HG02798 (cell line): Measurements from ENCODE around the gene SPDYE16.
"Not testable (repeated sequence)": the region's sequence is repeated elsewhere in the genome, so short reads cannot be mapped to it uniquely, and the experiment has no call there.

Experiments
- ATAC-seq: cut with Tn5 transposase; IDR thresholded peaks from one replicate; pipeline ENCODE4 v1.9.1; 2021; ENCODE audit warnings: mild to moderate bottlenecking; ENCODE audit not compliant: unreplicated experiment, poor library complexity

Gene SPDYE16

GRCh38 chr7:76505168-76506080 lies 37.7 kb downstream of the SPDYE16 start:
- ATAC-seq, result no peak

- ATAC-seq, result not testable (repeated sequence)
Measured at GRCh38 chr7:76504351-76505167, 38.5 kb downstream of the SPDYE16 start.

GRCh38 chr7:76503244-76503643 lies 39.9 kb downstream of the SPDYE16 start:
- not testable (repeated sequence) for ATAC-seq

GRCh38 chr7:76502836-76503235 lies 40.3 kb downstream of the SPDYE16 start:
- not testable (repeated sequence) for ATAC-seq

GRCh38 chr7:76502224-76502623 lies 40.9 kb downstream of the SPDYE16 start:
- not testable (repeated sequence) for ATAC-seq

- not testable (repeated sequence) for ATAC-seq
Measured at GRCh38 chr7:76499924-76500241, 43.2 kb downstream of the SPDYE16 start.

- not testable (repeated sequence) for ATAC-seq
Measured at GRCh38 chr7:76499201-76499923, 43.7 kb downstream of the SPDYE16 start.

- ATAC-seq, result not testable (repeated sequence)
Measured at GRCh38 chr7:76498583-76499200, 44.4 kb downstream of the SPDYE16 start.

GRCh38 chr7:76497918-76498582 lies 45.0 kb downstream of the SPDYE16 start:
- ATAC-seq, result not testable (repeated sequence)

- not testable (repeated sequence) for ATAC-seq
Measured at GRCh38 chr7:76495717-76496116, 47.4 kb downstream of the SPDYE16 start.

- ATAC-seq, result not testable (repeated sequence)
Measured at GRCh38 chr7:76492139-76492538, 51.0 kb downstream of the SPDYE16 start.

- not testable (repeated sequence) for ATAC-seq
Measured at GRCh38 chr7:76487969-76488368, 55.1 kb downstream of the SPDYE16 start.

GRCh38 chr7:76486618-76487017 lies 56.5 kb downstream of the SPDYE16 start:
- ATAC-seq, result peak; percentile 99

GRCh38 chr7:76485822-76486610 lies 57.1 kb downstream of the SPDYE16 start:
- peak; percentile 6 for ATAC-seq

- ATAC-seq, result not testable (repeated sequence)
Measured at GRCh38 chr7:76484456-76484855, 58.6 kb downstream of the SPDYE16 start.

GRCh38 chr7:76483081-76483480 lies 60.0 kb downstream of the SPDYE16 start:
- not testable (repeated sequence) for ATAC-seq

GRCh38 chr7:76482660-76483059 lies 60.4 kb downstream of the SPDYE16 start:
- not testable (repeated sequence) for ATAC-seq
